GM10847 (cell line): Measurements from ENCODE around the gene TOB2.
A peak's percentile ranks its signal among the peaks of the same experiment; 100 is the strongest.

ENCODE experiments used
- POLR2A ChIP-seq: IDR thresholded peaks from 2 replicates; pipeline ENCODE4 v1.6.1; 2011; ENCODE audit not compliant: insufficient read length; ENCODE audit errors: extremely low read depth

The TOB2 gene

GRCh38 chr22:41446639-41447434 lies at the start of gene TOB2:
Gene TOB2 (minus strand): TSS chr22:41446801. CDS start chr22:41437345, 9,456 bp downstream.
- TF ChIP-seq POLR2A: peak; percentile 99

GRCh38 chr22:41491374-41492100 lies 44.9 kb upstream of the TOB2 start:
- TF ChIP-seq POLR2A: no peak

DNA sequence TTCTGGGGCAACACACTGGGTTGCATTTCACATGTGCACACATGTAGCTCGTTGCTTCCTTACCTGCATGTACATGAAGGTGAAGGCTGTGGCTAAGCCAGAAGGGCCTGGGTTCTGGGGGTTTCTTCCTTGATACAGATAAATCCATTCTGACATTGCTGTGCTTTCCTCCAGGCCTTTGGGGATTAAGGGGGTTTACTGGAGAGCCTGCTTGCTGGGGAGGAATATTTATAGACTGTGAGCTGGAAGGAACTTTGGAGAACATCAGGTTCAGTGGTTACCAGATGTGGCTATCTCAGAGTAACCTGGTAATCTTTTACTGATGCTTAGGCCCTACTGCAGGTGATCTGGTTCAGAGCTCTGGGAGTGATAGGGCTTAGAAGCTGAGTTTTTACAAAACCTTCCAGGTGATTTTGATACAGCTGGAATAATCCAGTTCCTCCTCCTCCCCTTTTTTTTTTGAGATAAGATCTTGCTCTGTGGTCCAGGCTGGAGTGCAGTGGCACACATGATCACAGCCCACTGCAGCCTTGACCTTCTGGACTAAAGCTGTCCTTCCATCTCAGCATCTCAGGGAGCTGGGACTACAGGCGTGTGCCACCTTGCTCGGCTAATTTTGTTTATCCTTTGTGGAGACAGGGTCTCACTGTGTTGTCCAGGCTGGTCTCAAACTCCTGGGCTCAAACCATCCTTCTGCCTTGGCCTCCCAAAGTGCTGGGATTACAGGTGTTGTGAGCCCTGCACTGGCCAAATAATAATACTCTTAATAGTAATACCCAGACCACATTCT lies 42.2 kb upstream of the TOB2 start:
- no peak for TF ChIP-seq POLR2A

DNA sequence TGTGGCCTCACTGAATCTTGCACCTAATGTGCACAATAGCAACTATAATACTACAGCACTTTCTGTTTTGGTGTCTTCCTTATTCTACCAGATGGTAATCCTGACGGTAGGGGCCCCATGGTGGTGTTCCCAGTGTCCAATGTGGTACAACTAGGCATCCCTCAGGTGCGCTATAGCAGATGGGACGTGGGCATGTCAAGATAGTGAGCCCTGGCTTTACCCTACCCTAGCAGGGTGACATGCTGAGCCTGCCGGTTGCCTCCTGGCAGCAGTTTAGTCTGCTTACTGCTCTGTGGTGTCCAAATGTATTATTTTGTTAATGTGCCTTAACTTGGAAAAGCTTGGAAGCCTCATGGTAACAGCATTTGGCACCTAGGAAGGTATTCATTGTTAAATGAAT lies 41.5 kb upstream of the TOB2 start:
- no peak for TF ChIP-seq POLR2A

DNA sequence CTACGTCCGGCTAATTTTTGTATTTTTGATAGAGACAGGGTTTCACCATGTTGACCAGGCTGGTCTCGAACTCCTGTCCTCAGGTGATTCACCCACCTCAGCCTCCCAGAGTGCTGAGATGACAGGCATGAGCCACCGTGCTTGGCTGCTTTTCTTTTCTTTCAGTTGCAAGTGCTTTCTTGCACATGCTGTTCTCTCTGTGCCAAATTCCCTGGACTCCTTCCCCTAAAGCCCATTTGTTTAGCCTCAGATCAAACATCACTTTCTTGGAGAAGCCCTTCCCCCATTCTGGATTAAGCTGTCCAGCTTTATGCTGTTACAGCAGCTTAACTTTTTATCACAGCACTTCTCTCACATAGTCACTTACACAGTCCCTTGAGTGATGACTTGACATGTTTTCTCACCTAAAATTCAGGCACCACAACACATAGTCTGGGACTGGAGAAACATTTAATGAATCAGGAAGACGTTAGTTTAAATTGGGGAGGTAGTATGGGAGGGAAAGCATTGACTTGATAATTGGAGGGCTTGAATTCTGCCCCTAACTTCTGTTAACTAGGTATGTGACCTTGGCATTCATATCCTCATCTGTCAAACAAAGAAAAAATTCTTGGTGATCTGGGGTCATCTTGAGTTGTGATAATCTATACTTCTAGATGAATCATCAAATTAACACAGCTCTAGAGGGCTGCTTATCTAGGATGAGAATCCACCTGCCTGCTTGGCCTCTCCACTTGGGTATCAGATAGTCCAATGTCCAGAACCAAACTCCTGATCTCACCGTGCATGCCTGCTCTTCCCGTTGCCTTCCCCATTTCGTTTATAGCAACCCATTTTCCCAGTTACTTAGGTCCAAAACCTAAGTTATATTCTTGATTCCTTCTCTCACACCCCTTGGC lies 40.7 kb upstream of the TOB2 start:
- TF ChIP-seq POLR2A: no peak

DNA sequence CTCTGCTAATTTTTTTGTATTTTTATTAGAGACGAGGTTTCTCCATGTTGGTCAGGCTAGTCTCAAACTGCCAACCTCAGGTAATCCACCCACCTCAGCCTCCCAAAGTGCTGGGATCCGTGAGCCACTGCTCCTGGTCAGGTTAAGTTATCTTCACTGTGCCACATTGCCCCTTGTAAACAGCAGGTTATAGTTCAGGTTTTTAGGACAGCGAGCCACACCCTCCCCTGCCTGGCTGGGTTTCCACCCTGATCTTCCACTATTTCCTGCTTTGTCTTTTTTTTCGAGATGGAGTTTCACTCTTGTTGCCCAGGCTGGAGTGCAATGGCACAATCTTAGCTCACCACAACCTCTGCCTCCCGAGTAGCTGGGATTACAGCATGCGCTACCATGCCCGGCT lies 38.4 kb upstream of the TOB2 start:
- TF ChIP-seq POLR2A: no peak

- TF ChIP-seq POLR2A: no peak
These were observed 35.8 kb upstream of the TOB2 start for GRCh38 chr22:41482319-41482935.

DNA sequence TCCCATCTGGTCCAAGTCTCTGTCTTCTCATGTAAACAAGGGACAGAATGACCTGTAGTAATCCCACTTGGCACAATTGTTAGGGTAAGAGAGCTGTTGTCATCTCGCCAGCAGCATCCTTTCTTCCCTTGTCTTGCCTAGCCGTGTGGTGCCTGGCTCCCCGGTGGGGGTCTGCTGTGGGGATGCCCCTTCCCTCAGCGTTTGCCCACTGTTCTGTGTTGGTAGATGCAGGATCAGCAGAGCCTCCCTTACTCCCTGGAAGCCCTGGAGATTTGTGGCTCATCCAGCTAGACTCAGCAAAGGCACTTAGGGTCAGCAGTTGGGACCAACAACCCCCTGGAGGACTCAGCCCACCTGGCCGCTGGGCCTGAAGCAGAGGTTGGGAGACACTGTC lies 35.3 kb upstream of the TOB2 start:
- TF ChIP-seq POLR2A: no peak

DNA sequence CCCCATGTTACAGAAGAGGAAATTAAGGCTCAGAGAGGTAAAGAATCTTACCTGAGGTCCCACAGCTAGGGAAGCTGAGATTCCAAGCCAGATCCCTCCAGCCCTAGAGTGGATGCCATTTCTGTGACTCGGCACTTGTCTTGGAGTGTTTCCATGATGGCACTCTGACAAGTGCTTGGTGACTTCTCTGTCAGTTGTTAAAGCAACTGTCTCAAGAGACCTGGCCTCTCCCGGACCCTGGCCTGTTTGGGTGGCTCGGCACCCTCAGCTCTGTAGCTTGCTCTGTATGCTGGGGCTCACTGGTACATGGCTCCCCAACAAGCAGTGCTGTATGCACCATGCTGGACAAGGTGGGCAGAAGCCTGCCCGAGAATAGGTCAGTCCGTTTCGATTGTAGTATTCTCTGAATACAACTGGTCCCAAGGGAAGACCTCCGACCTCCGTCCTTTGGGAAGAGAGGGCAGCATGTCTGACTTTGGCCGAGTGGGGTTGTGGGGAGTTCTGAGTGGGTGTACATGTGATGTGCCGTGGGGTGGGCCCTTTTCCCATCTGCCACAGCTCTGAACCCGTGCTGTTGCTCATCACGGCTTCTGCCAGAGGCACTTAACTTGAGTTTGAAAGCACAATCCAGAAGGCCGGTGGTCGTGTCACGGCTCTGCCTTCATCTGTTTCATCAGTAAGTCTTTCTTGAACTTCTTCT lies 34.7 kb upstream of the TOB2 start:
- no peak for TF ChIP-seq POLR2A

- TF ChIP-seq POLR2A: no peak
These were observed 33.8 kb upstream of the TOB2 start for GRCh38 chr22:41480397-41480735.

- TF ChIP-seq POLR2A: no peak
These were observed 33.2 kb upstream of the TOB2 start for GRCh38 chr22:41479671-41480396.

DNA sequence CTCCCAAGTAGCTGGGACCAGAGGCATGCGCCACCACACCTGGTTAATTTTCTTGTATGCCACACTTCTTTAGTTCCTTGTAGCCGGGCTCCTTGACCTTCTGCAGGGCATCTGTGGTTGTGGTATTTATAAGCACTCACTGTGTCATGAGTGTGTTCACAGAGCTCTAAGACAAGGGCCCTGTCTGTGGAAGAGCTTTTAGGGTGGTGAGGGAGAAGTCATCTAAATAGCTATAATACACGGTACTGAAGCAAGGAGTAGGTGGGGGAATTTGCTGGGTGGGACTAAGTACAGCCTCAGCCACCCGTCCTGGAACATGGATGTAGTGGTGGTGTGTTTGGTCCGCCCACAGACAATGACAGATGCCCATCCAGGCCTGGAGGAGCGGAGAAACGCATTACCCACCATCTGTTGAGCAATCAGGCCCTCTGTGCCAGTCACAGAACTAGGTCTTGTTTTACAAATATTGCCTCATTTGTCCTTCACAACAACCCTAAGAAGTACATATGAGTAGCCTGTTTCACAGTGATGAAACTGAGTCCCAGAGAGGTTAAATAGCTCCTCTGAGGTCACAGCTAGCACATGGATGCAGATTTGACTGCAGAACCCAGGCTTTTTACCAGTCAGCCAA lies 32.4 kb upstream of the TOB2 start:
- TF ChIP-seq POLR2A: no peak

- no peak for TF ChIP-seq POLR2A
These were observed 31.9 kb upstream of the TOB2 start for GRCh38 chr22:41478473-41478872.
